ENCODE measurements around the gene FAM168A. TPM values are rescaled to one million over a fixed set of nuclear protein-coding genes. Genes with fewer than 3 reads are reported as not detected.

Gene FAM168A
- polyA plus RNA-seq, 1 donor (not counting 4 experiments of a cell fraction or from before 2014, with no cell fraction given) = 11.8 TPM

- Histone ChIP-seq H3K27ac (ENCODE audit: control insufficient read depth, insufficient read depth, low read length) (no peak overlapping the region), H3K9me3 (ENCODE audit: control insufficient read depth, low read depth, low read length) (no peaks in the 10 kb centered on the region), H2AFZ (ENCODE audit: control insufficient read depth, low read length) (no peak overlapping the region), H3K9me1 (ENCODE audit: control insufficient read depth, extremely low read depth, insufficient read depth, low read length) (no peaks in the 10 kb centered on the region), H3K79me2 (ENCODE audit: control insufficient read depth, insufficient read depth, low read length) (no peaks in the 10 kb centered on the region), H4K20me1 (ENCODE audit: control insufficient read depth, extremely low read depth, insufficient read depth, low read length) (no peaks in the 10 kb centered on the region), H3K9ac (ENCODE audit: control insufficient read depth, extremely low read depth, insufficient read depth, low read length) (no peak overlapping the region), H3K4me3 (ENCODE audit: control insufficient read depth in 2 of 3, extremely low read depth in 1 of 3, insufficient read depth in 2 of 3, low read depth in 1 of 3, low read length in 3 of 3) (no peak overlapping the region), H3K27me3 (ENCODE audit: control insufficient read depth, extremely low read depth, insufficient read depth, low read length) (no peaks in the 10 kb centered on the region), H3K36me3 (ENCODE audit: control insufficient read depth in 2 of 2, extremely low read depth in 1 of 2, insufficient read depth in 2 of 2, low read length in 2 of 2) (peaks cover 13 to 22% of the 10 kb centered on the region in 2 experiments), H3K4me2 (ENCODE audit: control insufficient read depth, extremely low read depth, insufficient read depth, low read depth, low read length) (no peak overlapping the region), H3K4me1 (ENCODE audit: control insufficient read depth, extremely low read depth, insufficient read depth, low read length) (no peaks in the 10 kb centered on the region)
- DNase-seq (ENCODE audit: low read depth, low spot score) (no peak), FAIRE-seq (no peak)
- dilution Hi-C loops (cut with MboI; ENCODE audit: extremely low pct_ligation_motif_present, low sequenced_read_pairs) = no loop called here
- TF ChIP-seq EZH2 (IDR thresholded peaks at IDR 0.05; ENCODE audit: low read length) = no peak
- no peak for TF ChIP-seq CTCF (optimal IDR thresholded peaks at IDR 0.05 in 1 of 3, IDR thresholded peaks at IDR 0.05 in 1 of 3, conservative IDR thresholded peaks at IDR 0.05 in 1 of 3; ENCODE audit: extremely low read depth in 1 of 3, insufficient read depth in 2 of 3, low read length in 3 of 3)
These were observed 192.8 kb downstream of the FAM168A start for GRCh38 chr11:73405146-73405510.

GRCh38 chr11:73404506-73405145 lies 193.3 kb downstream of the FAM168A start:
- H4K20me1 ChIP-seq (ENCODE audit: control insufficient read depth, extremely low read depth, insufficient read depth, low read length) = no peaks in the 10 kb centered on the region
- H3K9ac ChIP-seq (ENCODE audit: control insufficient read depth, extremely low read depth, insufficient read depth, low read length) = no peak overlapping the region
- H3K4me3 ChIP-seq (ENCODE audit: control insufficient read depth in 2 of 3, extremely low read depth in 1 of 3, insufficient read depth in 2 of 3, low read depth in 1 of 3, low read length in 3 of 3) = no peak overlapping the region
- no peaks in the 10 kb centered on the region for H3K79me2 ChIP-seq (ENCODE audit: control insufficient read depth, insufficient read depth, low read length)
- dilution Hi-C loops (cut with MboI; ENCODE audit: extremely low pct_ligation_motif_present, low sequenced_read_pairs) = no loop called here
- H2AFZ ChIP-seq (ENCODE audit: control insufficient read depth, low read length) = no peak overlapping the region
- peaks cover 13 to 22% of the 10 kb centered on the region in 2 experiments for H3K36me3 ChIP-seq (ENCODE audit: control insufficient read depth in 2 of 2, extremely low read depth in 1 of 2, insufficient read depth in 2 of 2, low read length in 2 of 2)
- H3K9me3 ChIP-seq (ENCODE audit: control insufficient read depth, low read depth, low read length) = no peaks in the 10 kb centered on the region
- H3K27ac ChIP-seq (ENCODE audit: control insufficient read depth, insufficient read depth, low read length) = no peak overlapping the region
- no peaks in the 10 kb centered on the region for H3K9me1 ChIP-seq (ENCODE audit: control insufficient read depth, extremely low read depth, insufficient read depth, low read length)
- TF ChIP-seq CTCF (optimal IDR thresholded peaks at IDR 0.05 in 1 of 3, IDR thresholded peaks at IDR 0.05 in 1 of 3, conservative IDR thresholded peaks at IDR 0.05 in 1 of 3; ENCODE audit: extremely low read depth in 1 of 3, insufficient read depth in 2 of 3, low read length in 3 of 3) (no peak), EZH2 (IDR thresholded peaks at IDR 0.05; ENCODE audit: low read length) (no peak)
- no peaks in the 10 kb centered on the region for H3K4me1 ChIP-seq (ENCODE audit: control insufficient read depth, extremely low read depth, insufficient read depth, low read length)
- FAIRE-seq (no peak), DNase-seq (ENCODE audit: low read depth, low spot score) (no peak)
- H3K27me3 ChIP-seq (ENCODE audit: control insufficient read depth, extremely low read depth, insufficient read depth, low read length) = no peaks in the 10 kb centered on the region
- H3K4me2 ChIP-seq (ENCODE audit: control insufficient read depth, extremely low read depth, insufficient read depth, low read depth, low read length) = no peak overlapping the region

Data from keratinocyte (primary cell).